Renal cortex interstitium (tissue), 11 donors: Measurements from ENCODE around the gene SLC22A23. TPM values are rescaled to one million over a fixed set of nuclear protein-coding genes. Genes with fewer than 3 reads are reported as not detected.
A peak's percentile ranks its signal among the peaks of the same experiment; 100 is the strongest.

Experiments used
- DNase-seq, 11 donors: peaks; one replicate each; pipeline ENCODE4 v3.0.0-alpha.2; 2013; ENCODE audit warnings: low read depth in 9 of 11, low spot score in 4 of 11; ENCODE audit errors: extremely low read depth in 1 of 11
- polyA plus RNA-seq, 3 donors: library from polyadenylated mRNA; unstranded; fragments of 120-200 nt; gene quantifications; one replicate each; pipeline ENCODE4 v1.2.1, GENCODE V29; 2013; ENCODE audit not compliant: insufficient read length in 3 of 3

SLC22A23 gene
- polyA plus RNA-seq, 3 donors, result 11.2 to 15.8 (median 11.7) TPM

- DNase-seq, result no peak
These were observed 104.9 kb downstream of the SLC22A23 start for GRCh38 chr6:3351829-3352524.

- DNase-seq, result peak in 1 of 11 donors; percentile 48
These were observed 105.7 kb downstream of the SLC22A23 start for GRCh38 chr6:3351105-3351676.

GRCh38 chr6:3350252-3350796, 106.5 kb downstream of the SLC22A23 start:
- no peak for DNase-seq

- DNase-seq, result no peak
These were observed 107.2 kb downstream of the SLC22A23 start for GRCh38 chr6:3349388-3350251.

- no peak for DNase-seq
These were observed 108.0 kb downstream of the SLC22A23 start for GRCh38 chr6:3348821-3349220.

- no peak for DNase-seq
These were observed 109.0 kb downstream of the SLC22A23 start for GRCh38 chr6:3347826-3348225.

GRCh38 chr6:3347247-3347646, 109.6 kb downstream of the SLC22A23 start:
- no peak for DNase-seq

GRCh38 chr6:3346476-3346875, 110.4 kb downstream of the SLC22A23 start:
- no peak for DNase-seq

- DNase-seq, result no peak
These were observed 111.0 kb downstream of the SLC22A23 start for GRCh38 chr6:3345836-3346235.

GRCh38 chr6:3343089-3343883, 113.6 kb downstream of the SLC22A23 start:
- DNase-seq, result no peak

- DNase-seq, result no peak
These were observed 115.4 kb downstream of the SLC22A23 start for GRCh38 chr6:3341467-3341866.

GRCh38 chr6:3340894-3341293, 116.0 kb downstream of the SLC22A23 start:
- DNase-seq, result no peak

- DNase-seq, result no peak
These were observed 116.5 kb downstream of the SLC22A23 start for GRCh38 chr6:3340358-3340802.

- no peak for DNase-seq
These were observed 117.0 kb downstream of the SLC22A23 start for GRCh38 chr6:3339811-3340210.

GRCh38 chr6:3337521-3338350, 119.1 kb downstream of the SLC22A23 start:
- no peak for DNase-seq

GRCh38 chr6:3336859-3337515, 119.9 kb downstream of the SLC22A23 start:
- DNase-seq, result no peak

GRCh38 chr6:3336066-3336786, 120.6 kb downstream of the SLC22A23 start:
- no peak for DNase-seq
